GM19351 (cell line): ENCODE results near the gene MRPS34.

Experiments used
- ATAC-seq: cut with Tn5 transposase; IDR thresholded peaks from one replicate; pipeline ENCODE4 v1.9.1; 2021; ENCODE audit warnings: mild to moderate bottlenecking, moderate library complexity; ENCODE audit not compliant: unreplicated experiment

The MRPS34 gene

GRCh38 chr16:1771188-1771863, 1.6 kb downstream of the MRPS34 start, which contains the start of gene NME3:
Gene NME3, minus strand, starts transcription at chr16:1771543. Its CDS starts 9 bp downstream, at chr16:1771534.
- no peak for ATAC-seq

- ATAC-seq = no peak
These were observed 2.4 kb downstream of the MRPS34 start for GRCh38 chr16:1770328-1771187.

- no peak for ATAC-seq
These were observed 3.3 kb downstream of the MRPS34 start for GRCh38 chr16:1769402-1770300.

GRCh38 chr16:1768767-1769401, 4.0 kb downstream of the MRPS34 start:
- no peak for ATAC-seq

DNA sequence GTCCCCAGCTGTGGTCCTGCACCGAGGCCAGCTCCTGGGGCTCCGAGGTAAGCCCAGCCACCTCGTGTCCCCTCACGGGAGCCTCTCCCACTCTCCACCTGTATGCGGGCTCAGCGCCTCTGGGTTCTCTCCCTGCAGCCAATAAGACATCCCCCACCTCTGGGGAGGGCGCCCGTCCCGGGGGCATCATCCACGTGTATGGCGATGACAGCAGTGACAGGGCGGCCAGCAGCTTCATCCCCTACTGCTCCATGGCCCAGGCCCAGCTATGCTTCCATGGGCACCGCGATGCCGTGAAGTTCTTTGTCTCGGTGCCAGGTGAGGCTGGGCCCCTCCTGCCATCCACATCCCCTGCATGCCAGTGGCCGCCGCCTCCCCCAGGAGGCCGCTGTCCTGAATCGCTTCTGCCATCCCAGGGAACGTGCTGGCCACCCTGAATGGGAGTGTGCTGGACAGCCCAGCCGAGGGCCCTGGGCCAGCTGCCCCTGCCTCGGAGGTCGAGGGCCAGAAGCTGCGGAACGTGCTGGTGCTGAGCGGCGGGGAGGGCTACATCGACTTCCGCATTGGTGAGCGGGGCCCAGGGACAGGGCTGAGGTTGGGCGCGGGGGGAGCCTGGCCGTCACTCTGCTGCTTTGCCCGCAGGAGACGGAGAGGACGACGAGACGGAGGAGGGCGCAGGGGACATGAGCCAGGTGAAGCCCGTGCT, 4.7 kb downstream of the MRPS34 start:
- no peak for ATAC-seq

DNA sequence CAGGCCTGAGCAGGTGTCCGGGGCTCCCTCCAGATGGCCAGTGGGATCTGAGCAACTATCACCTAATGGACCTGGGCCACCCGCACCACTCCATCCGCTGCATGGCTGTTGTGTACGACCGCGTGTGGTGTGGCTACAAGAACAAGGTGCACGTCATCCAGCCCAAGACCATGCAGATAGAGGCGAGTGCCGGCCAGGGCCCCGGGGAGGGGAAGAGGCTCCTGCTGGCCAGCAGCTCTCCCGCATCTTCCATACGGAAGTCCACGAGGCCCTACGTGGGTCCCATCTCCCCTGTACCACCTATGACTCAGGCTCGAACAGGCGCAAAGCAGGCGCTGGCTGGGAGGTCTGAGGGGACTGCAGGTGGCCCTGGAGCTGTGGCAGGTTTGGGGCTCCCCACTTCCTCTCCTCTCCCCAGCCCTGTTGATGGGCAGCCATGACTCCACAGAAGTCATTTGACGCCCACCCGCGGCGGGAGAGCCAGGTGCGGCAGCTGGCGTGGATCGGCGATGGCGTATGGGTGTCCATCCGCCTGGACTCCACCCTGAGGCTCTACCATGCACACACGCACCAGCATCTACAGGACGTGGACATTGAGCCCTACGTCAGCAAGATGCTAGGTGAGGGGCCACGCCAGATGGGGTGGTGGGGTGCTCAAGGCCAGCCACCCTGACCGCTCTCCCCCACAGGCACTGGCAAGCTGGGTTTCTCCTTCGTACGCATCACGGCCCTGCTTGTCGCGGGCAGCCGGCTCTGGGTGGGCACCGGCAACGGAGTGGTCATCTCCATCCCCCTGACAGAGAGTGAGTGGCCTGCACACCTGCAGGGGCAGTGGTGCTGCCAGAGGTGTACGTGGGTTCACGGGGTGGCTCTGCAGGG, 5.6 kb downstream of the MRPS34 start:
- ATAC-seq = no peak

DNA sequence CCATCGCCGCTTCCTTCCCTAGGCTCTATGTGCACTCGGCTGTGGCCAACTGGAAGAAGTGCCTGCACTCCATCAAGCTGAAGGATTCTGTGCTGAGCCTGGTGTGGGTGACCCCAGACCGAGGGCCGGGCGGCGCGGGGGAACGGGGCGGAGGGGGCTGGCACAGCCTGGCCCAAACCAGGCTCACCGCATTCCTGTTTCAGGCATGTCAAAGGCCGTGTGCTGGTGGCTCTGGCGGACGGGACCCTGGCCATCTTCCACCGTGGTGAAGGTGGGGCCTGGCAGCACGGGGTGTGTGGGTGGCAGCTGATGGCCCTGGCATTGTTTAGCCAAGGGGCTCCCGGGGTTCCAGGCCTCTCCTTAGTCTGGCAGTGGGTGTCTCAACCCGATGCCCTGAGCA, 6.2 kb downstream of the MRPS34 start:
- no peak for ATAC-seq

- ATAC-seq = no peak
These were observed 6.7 kb downstream of the MRPS34 start for GRCh38 chr16:1766231-1766630.

DNA sequence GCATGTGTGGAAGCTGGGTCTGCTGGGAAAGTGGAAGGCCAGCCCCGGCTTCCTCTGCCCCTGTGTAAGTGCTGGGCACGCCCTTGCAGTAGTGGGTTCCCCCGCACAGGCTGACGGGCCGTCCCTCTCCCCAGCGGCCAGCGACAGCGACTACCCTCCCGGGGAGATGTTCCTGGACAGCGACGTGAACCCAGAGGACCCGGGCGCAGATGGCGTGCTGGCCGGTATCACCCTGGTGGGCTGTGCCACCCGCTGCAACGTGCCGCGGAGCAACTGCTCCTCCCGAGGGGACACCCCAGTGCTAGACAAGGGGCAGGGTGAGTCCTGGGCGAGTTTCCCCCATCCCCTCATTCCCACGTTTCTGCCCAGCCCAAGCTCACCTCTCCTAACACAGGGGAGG, 7.1 kb downstream of the MRPS34 start:
- no peak for ATAC-seq

DNA sequence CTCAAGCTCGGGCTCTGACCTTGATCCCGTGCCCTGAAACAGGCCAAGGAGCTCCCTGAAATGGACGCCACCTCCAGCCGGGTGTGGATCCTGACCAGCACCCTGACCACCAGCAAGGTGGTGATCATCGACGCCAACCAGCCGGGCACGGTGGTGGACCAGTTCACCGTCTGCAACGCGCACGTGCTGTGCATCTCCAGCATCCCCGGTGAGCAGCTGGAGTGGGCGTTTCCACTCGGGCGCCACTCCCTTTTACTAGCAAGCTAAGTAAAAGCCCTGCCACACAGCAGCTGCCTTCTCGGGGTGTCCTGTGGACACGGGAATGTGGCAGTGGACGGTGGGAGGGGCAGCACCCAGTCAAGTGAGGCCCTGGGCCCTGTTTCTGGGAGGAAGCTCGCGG, 8.0 kb downstream of the MRPS34 start:
- no peak for ATAC-seq

DNA sequence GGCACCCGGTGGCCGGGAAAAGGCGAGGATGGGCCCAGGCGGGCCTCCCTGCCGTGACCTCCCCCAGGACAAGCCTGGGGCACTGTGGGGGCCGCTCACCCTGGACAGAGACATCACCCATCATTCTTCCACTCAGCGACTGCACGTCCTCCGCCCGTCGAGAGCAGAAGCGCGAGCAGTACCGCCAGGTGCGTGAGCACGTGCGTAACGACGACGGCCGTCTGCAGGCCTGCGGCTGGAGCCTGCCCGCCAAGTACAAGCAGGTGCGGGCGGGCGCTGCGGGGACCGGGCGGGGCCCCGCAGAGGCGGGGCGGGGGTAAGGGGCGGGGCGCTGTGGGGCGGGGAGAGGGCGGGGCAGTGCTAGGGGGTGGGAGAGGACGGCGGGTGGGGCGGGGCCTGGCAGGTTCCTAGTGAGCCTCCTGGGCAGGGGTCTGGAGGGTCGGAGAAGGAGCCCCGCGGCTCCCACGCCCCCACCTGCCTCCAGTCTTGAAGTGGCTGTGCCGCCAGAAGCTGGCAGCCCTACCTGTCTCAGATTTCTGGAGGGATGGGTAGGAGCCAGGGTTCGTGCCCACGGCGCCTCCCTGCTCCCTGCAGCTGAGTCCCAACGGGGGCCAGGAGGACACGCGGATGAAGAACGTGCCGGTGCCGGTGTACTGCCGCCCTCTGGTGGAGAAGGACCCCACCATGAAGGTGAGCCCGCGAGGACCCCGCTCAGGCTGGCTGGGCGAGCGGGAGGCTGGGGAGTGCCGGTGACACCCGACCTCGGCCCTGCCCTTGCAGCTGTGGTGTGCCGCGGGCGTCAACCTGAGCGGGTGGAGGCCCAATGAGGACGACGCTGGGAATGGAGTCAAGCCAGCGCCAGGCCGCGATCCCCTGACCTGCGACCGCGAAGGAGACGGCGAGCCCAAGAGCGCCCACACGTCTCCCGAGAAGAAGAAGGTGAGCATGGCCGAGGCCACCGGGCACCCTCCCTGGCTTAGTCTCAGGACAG, 9.1 kb downstream of the MRPS34 start:
- ATAC-seq = no peak

DNA sequence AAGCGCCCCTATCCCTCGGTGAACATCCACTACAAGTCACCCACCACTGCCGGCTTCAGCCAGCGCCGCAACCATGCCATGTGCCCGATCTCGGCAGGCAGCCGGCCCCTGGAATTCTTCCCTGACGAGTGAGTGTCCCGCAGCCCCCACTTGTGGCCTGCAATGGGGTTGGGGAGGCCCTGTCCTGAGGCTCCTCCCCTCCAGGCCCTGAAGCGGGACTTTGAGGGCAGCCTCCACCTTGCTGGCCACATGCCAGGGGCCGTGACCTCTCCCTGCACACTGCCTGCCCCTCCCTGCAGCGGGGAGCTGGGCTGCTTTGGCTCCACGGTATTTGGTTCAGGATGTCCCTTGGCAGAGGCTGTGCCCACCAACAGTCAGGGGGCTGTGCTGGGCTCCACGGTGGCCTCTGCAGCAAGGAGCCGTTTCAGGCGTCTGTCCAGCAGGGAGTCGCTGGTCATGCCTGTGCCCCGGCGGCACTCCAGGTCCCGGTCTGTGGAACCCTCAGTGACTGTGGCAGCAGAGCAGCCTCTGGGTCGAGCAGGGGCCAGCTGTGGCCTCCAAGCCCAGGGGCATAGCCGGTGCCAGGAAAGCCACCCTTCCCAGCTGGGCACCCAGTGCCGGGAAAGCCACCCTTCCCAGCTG, 9.9 kb downstream of the MRPS34 start:
- no peak for ATAC-seq

- no peak for ATAC-seq
These were observed 10.6 kb downstream of the MRPS34 start for GRCh38 chr16:1762196-1762878.

DNA sequence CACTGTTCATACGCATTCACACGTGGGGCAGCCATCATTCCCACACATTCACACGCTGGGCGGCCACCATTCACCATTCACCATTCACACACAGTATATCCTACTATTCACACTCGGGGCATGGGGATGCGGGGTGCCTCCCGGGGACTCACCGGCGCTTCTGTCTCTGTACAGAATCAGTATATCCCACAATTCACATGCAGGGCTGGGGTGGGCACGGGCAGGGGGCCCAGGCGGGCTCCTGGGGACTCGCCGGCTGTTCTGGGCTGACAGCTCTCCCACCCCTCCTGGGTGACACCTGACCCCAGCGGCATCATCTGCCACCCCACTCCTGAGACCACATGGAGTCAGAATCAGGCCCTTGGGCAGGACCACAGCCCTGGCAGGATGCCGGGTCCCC, 11.2 kb downstream of the MRPS34 start:
- no peak for ATAC-seq

GRCh38 chr16:1760911-1761310, 12.0 kb downstream of the MRPS34 start:
- ATAC-seq = no peak

DNA sequence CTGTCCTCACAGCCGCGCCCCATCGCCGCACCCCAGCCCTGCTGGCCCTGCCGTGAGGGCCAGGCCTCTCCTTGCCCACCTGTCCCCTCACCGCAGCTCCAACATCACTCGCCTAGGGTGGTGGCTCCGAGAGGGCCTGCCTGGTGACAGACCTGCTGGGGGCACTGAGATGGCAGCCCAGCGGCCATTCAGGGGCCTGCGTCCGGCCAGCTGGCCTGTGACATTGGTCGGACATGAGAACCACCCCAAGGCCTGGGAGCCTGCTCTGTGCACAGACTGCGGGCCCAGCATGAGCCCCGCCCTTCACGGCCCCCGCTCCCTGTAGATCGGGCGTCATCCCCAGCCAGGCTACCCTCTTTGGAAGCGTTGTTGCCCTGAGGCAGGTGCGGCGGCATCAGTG, 13.4 kb downstream of the MRPS34 start:
- no peak for ATAC-seq

- ATAC-seq = no peak
These were observed 14.0 kb downstream of the MRPS34 start for GRCh38 chr16:1758923-1759322.
